Measurements from ENCODE around the gene DGCR2.

GRCh38 chr22:19001204-19001603 is 121.0 kb downstream of the DGCR2 start:
- TF ChIP-seq, protein P1, sequence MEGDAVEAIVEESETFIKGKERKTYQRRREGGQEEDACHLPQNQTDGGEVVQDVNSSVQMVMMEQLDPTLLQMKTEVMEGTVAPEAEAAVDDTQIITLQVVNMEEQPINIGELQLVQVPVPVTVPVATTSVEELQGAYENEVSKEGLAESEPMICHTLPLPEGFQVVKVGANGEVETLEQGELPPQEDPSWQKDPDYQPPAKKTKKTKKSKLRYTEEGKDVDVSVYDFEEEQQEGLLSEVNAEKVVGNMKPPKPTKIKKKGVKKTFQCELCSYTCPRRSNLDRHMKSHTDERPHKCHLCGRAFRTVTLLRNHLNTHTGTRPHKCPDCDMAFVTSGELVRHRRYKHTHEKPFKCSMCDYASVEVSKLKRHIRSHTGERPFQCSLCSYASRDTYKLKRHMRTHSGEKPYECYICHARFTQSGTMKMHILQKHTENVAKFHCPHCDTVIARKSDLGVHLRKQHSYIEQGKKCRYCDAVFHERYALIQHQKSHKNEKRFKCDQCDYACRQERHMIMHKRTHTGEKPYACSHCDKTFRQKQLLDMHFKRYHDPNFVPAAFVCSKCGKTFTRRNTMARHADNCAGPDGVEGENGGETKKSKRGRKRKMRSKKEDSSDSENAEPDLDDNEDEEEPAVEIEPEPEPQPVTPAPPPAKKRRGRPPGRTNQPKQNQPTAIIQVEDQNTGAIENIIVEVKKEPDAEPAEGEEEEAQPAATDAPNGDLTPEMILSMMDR (IDR thresholded peaks at IDR 0.05), result no peak
- TF ChIP-seq POLR2A (IDR thresholded peaks at IDR 0.05), result no peak
